ENCODE results near the gene ATP10B. TPM values are rescaled to one million over a fixed set of nuclear protein-coding genes. Genes with fewer than 3 reads are reported as not detected.
"Not testable (repeated sequence)": the region's sequence is repeated elsewhere in the genome, so short reads cannot be mapped to it uniquely, and the experiment has no call there.

ATP10B gene
- total RNA-seq, 6 experiments from 2014 or later: not detected

DNA sequence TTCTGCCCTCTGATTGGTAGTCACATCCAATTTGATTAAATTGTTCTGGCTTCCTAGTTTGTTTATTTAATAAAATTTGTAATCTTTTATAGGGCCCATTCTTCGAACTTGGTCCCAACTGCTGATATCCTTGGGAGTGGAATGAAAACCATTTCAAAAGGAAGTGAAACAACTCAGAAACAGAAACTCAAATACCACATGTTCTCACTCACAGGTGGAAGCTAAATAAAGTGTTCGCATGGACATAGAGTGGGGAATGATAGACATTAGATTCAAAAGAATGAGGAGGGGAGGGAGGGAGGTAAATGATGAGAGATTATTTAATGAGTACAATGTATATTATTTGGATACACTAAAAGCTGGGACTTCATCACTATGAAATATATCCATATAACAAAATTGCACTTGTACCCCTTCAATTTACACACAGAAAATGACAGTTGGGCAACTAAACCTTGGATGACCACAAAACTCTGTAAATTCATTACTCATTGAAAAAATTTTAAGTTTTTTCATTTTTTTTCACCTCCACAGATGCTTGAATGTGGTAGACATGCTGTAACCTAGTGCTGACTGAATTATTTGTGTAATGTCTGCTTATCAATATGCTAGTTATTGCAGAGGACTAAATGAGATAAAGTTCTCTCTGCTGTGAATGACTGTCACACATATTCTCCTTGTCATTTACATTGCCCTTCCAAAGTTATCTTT lies 16.0 kb downstream of the ATP10B start:
- Mint-ChIP-seq H3K4me1 (ENCODE audit: low read depth) (no peaks in the 10 kb centered on the region), H3K36me3 (ENCODE audit: low read depth) (no peaks in the 10 kb centered on the region), H3K9me3 (peaks cover 47% of the 10 kb centered on the region), H3K27me3 (ENCODE audit: insufficient read depth) (no peaks in the 10 kb centered on the region), H3K27ac (no peak overlapping the region), H3K4me3 (no peak overlapping the region)
- TF ChIP-seq, protein P1, sequence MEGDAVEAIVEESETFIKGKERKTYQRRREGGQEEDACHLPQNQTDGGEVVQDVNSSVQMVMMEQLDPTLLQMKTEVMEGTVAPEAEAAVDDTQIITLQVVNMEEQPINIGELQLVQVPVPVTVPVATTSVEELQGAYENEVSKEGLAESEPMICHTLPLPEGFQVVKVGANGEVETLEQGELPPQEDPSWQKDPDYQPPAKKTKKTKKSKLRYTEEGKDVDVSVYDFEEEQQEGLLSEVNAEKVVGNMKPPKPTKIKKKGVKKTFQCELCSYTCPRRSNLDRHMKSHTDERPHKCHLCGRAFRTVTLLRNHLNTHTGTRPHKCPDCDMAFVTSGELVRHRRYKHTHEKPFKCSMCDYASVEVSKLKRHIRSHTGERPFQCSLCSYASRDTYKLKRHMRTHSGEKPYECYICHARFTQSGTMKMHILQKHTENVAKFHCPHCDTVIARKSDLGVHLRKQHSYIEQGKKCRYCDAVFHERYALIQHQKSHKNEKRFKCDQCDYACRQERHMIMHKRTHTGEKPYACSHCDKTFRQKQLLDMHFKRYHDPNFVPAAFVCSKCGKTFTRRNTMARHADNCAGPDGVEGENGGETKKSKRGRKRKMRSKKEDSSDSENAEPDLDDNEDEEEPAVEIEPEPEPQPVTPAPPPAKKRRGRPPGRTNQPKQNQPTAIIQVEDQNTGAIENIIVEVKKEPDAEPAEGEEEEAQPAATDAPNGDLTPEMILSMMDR (IDR thresholded peaks at IDR 0.05): no peak
- DNase-seq: no peak

DNA sequence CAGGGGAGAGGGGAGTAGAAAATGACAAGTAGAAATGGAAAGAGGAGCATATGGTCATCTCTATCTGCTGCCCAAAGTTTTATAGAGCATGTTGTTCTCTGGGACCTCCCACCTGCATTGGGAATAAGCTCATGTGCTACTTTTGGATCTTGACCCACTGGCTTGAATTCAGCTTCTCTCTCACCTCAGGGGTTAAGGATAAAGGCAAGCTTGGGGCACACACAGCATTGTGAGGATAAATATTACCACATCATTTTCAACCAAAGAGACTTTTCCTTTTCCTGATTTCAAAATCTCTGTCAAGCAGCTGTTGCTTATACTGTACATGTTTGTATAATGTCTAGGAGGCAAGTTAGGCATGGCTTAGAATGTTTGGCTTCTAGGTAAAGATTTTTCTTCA lies 16.6 kb downstream of the ATP10B start:
- no peak for DNase-seq
- no peaks in the 10 kb centered on the region for H3K4me1 Mint-ChIP-seq (ENCODE audit: low read depth)
- no peaks in the 10 kb centered on the region for H3K27me3 Mint-ChIP-seq (ENCODE audit: insufficient read depth)
- no peaks in the 10 kb centered on the region for H3K36me3 Mint-ChIP-seq (ENCODE audit: low read depth)
- peaks cover 47% of the 10 kb centered on the region for H3K9me3 Mint-ChIP-seq
- TF ChIP-seq, protein P1 (IDR thresholded peaks at IDR 0.05): no peak
- no peak overlapping the region for H3K27ac Mint-ChIP-seq
- H3K4me3 Mint-ChIP-seq: no peak overlapping the region

DNA sequence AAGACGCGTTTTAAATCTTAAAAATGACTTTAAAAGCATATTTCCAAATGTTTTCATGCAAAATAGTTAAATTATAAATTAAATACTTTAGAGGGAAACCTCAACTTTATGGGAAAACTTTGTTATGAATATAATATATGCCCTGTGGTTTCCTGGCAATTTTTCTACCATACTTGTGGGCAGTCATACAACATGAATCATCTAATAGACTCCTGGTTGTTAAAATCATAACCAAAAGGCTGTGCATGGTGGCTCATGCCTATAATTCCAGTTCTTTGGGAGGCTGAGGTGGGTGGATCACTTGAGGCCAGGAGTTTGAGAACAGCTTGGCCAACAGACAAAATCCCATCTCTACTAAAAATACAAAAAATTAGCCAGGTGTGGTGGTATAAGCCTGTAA lies 18.2 kb downstream of the ATP10B start:
- no peak for DNase-seq
- Mint-ChIP-seq H3K27me3 (ENCODE audit: insufficient read depth) (no peaks in the 10 kb centered on the region), H3K4me3 (no peak overlapping the region), H3K4me1 (ENCODE audit: low read depth) (no peaks in the 10 kb centered on the region), H3K27ac (no peak overlapping the region), H3K36me3 (ENCODE audit: low read depth) (no peaks in the 10 kb centered on the region), H3K9me3 (peaks cover 54% of the 10 kb centered on the region)
- TF ChIP-seq, protein P1 (IDR thresholded peaks at IDR 0.05): no peak

DNA sequence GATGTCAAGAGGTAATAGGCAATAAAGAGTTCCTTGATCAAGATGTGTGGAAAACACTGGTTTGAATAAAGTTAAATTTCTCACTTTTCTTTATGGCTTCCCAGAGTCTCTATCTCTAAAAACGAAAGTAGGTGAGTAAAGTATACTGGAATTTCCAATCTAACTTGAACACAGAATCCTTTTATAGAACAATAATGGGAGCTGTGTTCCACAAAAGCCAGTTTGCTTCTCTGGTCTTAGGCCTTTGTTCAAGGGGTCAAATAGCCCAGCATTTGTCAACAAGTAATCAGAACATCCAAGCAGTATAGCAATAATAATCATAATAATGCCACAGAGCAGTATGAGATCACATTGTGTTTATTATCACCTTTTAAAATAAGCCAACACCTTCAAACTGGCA lies 20.2 kb downstream of the ATP10B start:
- peaks cover 6% of the 10 kb centered on the region for H3K36me3 Mint-ChIP-seq (ENCODE audit: low read depth)
- peaks cover 48% of the 10 kb centered on the region for H3K9me3 Mint-ChIP-seq
- H3K4me3 Mint-ChIP-seq: no peak overlapping the region
- no peak for DNase-seq
- no peak overlapping the region for H3K27ac Mint-ChIP-seq
- no peaks in the 10 kb centered on the region for H3K4me1 Mint-ChIP-seq (ENCODE audit: low read depth)
- TF ChIP-seq, protein P1 (IDR thresholded peaks at IDR 0.05): no peak
- H3K27me3 Mint-ChIP-seq (ENCODE audit: insufficient read depth): no peaks in the 10 kb centered on the region

- Mint-ChIP-seq H3K9me3 (peaks cover 38% of the 10 kb centered on the region), H3K27me3 (ENCODE audit: insufficient read depth) (no peaks in the 10 kb centered on the region), H3K4me1 (ENCODE audit: low read depth) (no peaks in the 10 kb centered on the region), H3K4me3 (no peak overlapping the region), H3K36me3 (ENCODE audit: low read depth) (peaks cover 8% of the 10 kb centered on the region), H3K27ac (no peak overlapping the region)
- TF ChIP-seq, protein P1 (IDR thresholded peaks at IDR 0.05): no peak
- DNase-seq: no peak
These were observed 27.6 kb downstream of the ATP10B start for GRCh38 chr5:160824301-160825001.

- not testable (repeated sequence) for DNase-seq; H3K4me3 Mint-ChIP-seq; H3K4me1 Mint-ChIP-seq (ENCODE audit: low read depth); H3K27ac Mint-ChIP-seq; H3K36me3 Mint-ChIP-seq (ENCODE audit: low read depth); H3K27me3 Mint-ChIP-seq (ENCODE audit: insufficient read depth)
- H3K9me3 Mint-ChIP-seq: peaks cover 39% of the 10 kb centered on the region
These were observed 39.0 kb downstream of the ATP10B start for GRCh38 chr5:160812996-160813395.

Data from HFFc6 (cell line).